NCI-H128 (cell line): ENCODE data around the gene PLXNA4.

Experiments used
- DNase-seq: peaks from one replicate; lab custom pipeline; 2025; ENCODE audit not compliant: unreplicated experiment; lab: John Stamatoyannopoulos, UW

Gene PLXNA4

DNA sequence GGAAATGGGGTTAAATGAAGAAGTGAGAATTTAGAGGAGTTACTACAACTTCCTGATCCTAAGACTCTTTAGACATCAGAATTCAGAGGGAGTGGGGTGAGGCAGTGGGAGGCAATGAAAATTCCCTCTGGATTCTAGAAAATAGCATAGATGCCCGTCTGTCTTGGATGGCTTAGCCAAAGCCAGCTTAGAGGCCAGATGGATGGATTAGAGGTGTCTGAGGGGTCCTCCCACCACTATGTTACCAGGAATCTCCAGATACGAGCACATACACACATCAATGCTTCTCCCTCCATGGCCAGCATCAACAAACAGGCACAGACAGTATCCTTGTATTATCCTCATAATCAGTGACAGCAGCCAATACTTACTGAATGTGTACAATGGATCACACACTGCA is 418.1 kb downstream of the PLXNA4 start:
- DNase-seq = no peak

DNA sequence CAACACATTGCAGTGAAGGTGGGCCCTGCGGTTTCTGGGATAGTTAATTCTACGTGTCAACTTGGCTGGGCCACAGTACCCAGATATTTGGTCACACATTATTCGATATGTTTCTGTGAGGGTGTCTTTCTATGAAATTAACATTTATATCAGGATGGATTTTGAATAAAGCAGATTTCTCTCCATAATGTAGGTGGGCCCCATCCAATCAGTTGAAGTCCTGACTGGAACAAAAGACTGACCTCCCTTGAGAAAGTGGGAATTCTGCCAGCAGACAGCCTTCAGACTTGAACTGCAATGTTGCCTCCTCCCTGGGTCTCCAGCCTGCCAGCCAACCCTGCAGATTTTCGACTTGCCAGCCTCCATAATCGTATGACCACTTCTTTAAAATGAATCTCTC is 420.6 kb downstream of the PLXNA4 start:
- no peak for DNase-seq

DNA sequence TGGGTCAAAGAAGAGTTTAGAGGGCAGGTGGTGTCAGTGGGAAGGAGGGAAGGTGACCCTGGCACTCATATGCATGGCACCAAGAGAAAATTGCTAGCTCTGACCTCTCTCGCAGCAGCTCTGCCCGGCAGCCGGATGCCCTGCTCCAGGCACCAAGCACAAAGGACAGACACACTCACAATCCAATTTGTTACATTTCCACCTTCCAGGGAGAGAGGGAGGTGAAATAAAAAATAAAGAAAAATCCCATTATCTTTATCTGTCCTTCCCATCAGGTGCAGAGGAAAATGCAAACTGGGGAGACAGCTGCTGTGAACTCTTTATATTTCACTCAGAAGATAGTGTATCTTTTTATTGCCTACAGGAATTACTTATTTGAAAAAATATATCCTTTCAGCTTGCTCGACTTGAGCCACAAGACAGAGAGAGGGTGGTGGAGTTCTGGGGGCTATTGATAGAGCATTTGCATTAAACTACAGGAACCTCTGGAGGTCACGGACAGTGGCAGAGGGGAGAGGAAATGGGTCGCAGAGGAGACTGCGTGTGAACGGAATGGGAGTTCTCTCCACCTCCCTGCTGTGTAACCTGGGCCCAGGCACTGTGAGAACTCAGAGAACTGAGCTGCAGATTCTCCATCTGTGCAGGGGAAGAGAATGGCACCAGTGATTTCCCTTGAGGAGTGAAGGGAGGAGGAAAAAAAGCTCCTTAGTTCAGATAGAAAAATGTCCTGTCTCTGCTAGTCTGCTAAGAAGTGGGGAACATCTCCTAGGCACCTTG is 421.4 kb downstream of the PLXNA4 start:
- no peak for DNase-seq

GRCh38 chr7:132154248-132154647 is 422.0 kb downstream of the PLXNA4 start:
- DNase-seq = no peak

GRCh38 chr7:132152131-132152889 is 424.0 kb downstream of the PLXNA4 start:
- DNase-seq = no peak

DNA sequence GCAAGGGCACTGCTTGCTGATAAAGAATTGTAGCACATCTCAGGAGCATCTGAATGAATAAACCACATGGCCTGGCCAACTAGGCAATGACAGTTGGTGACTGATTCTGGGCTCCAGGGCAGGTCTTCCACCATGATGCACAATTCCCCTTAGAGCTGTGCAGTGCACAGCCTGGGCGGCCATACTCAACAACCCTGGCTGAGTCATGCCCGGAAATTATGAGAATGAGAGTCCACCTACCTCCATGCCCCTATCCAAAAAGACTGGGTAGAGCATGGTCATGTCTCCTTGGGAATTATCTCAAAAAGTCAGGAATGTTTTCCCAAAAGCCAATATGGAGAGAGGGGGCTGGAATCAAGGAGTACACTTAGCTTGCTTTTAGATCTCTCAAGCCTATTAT is 425.6 kb downstream of the PLXNA4 start:
- DNase-seq = no peak

DNA sequence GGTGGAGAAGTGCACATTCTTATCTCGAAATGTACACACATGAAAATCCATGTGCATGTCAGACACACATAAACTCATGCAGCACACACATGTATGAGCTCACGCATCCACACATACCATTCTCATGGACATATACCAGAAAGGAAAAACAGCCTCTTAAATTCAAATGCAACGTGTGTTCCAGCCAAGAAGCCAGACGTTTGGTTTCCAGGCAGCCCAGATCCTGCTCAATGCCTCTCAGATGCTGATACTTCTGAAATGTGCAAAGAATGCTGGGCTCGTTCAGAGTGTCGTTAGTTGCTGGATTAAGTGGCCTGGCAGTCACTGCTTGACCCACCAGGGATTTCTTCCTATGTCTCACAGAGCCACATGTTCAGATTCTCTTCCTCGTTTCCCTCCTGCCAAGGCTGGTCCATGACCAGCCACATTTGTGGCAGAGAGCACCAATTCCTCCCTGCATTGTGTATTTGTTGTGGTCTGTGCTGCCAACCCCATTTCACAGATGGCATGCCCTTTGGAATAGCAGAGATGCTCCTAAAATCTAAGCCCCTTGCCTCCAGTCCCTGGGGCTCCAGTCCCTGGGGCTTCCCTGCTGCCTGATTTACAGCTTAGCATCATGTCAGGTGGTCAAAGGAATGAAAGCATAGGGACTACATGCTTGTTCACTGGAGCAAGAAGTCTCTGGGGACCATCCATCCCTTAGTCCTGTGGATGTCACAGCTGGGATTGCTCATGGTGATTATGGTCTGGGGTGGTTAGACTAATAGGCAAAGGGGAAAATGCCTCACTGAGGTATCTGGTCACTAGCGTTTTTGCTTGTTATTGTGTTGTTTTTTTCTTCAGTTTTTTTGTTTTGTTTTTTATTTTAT is 426.6 kb downstream of the PLXNA4 start:
- no peak for DNase-seq

- DNase-seq = no peak
Measured at GRCh38 chr7:132148876-132149275, 427.4 kb downstream of the PLXNA4 start.

DNA sequence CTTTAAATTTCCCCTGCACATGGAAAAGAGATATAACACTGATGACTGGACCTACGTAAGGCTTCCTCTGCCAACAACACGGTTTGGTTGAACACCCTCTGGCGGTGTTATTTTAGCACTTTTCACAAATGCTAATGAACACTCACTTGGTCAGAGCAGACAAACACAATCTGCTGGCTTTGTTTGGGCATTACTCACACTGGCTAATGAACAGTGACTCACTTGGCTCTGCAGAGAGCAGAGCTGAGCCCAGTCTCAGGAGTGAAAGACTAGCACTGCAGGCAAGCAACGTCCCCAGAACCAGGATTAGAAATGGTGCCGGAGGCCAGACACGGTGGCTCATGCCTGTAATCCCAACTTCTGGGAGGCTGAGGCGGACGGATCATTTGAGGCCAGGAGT is 430.8 kb downstream of the PLXNA4 start:
- DNase-seq = no peak

- no peak for DNase-seq
Measured at GRCh38 chr7:132145063-132145462, 431.2 kb downstream of the PLXNA4 start.

DNA sequence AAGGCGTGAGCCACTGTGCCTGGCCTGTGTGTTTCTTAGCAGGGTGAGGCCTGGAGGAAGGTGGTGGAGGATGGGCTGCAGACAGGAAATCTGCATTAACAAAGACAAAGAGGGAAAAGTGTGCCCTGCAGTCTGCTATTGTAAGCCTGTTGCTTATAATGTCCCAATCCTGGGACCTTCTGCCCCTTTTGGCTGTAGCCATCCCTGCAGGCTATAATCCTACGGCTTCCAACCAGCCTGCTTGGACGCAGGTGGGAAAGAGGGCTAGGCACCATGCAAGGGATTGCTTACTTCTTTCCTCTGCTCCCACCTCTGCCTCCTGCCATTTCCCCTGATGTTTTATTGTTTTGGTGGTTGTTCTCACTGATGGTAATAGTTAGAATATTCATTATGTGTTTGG is 434.3 kb downstream of the PLXNA4 start:
- no peak for DNase-seq

GRCh38 chr7:132141109-132141508 is 435.2 kb downstream of the PLXNA4 start:
- no peak for DNase-seq

GRCh38 chr7:132140341-132140740 is 435.9 kb downstream of the PLXNA4 start:
- no peak for DNase-seq

DNA sequence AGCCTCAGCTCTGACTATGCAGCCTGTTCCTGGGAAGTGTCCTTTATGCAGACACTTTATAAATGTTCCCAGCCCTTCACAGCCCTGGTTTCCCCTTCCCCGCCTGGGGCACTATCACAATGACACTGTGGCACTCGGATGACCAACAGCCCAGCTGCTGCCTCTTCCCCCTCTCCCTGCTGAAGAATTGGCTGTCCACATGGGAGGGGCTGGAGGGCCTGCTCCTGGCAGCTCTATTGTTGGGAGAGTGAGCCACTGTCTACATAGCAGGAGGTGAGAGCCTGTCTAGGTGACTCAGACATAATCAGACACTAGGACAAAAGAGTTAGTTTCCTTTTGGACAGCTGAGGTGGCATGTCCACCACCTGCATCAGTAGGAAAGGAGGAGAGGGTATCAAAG is 437.5 kb downstream of the PLXNA4 start:
- no peak for DNase-seq

GRCh38 chr7:132137681-132138080 is 438.6 kb downstream of the PLXNA4 start:
- DNase-seq = no peak

GRCh38 chr7:132135746-132136385 is 440.4 kb downstream of the PLXNA4 start:
- no peak for DNase-seq

DNA sequence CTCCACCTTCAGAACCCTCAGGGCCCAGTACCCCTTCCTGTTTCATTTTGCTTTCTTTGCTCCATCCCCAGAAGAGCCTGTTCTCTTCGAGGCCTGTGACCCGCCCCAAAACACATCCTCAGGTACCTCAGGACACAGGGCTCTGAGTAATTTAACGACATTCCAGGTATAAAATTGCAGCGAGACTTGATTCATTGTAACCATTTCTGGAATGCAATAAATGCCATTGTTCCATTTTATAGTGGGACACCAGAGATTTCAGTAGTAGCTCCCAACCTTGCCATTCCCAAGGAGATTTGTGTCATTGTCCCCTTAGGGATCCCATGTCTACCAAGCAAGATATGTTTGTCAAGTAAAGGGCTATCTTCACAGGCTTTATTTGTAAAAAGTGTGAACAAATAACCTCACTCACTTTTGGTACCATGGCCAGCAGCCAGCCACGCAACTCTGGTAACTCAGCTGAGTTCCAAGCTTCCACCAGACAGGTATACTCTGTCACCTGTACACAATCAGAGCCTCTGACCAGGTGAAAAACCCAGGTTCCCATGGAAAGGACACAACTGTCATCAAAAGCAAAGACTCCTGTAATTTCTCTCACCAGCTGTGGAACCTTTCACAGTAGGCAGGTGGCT is 441.3 kb downstream of the PLXNA4 start:
- no peak for DNase-seq

DNA sequence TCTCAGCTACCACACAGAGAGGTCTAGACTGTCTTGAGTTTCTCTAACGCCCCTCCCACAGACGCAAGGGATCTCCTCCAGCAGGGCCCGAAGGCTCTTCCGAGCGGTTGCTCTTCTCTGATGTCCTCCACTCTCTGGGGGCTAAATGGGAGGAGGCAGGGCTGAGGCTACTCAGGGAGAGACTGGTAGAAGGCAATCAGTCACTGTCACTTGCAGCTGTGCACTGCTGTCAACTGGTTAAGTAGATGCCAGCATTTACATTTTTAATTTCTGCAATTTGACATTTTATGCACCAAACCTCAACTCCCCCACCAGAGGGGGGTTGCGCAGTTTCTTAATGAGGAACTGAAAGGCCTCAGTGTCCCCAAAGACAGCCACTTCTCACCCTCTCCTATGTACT is 442.8 kb downstream of the PLXNA4 start:
- DNase-seq = no peak

DNA sequence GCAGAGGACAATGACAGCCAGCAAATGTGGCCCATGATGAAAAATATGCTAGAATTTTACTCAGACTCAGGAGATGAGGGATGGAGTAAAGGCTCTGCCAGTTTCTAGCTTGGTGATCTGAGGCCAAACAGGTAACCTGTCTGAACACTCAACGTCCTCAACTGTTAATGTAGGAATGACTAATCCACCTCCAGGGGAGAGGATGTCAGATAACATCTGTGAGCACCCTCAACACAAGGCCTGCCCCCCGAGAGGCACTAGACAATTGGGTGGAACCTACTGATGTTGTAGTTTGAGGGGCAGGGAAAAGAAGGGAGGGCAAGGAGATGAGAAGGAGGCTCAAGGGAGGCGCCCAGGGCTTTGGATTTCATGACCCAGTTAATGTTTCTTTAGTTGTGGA is 445.1 kb downstream of the PLXNA4 start:
- no peak for DNase-seq

- DNase-seq = no peak
Measured at GRCh38 chr7:132130497-132130896, 445.8 kb downstream of the PLXNA4 start.
